A549 (cell line): Measurements from ENCODE around the gene FGFR1OP2. TPM values are rescaled to one million over a fixed set of nuclear protein-coding genes. Genes with fewer than 3 reads are reported as not detected.

Source experiments
- ATAC-seq, 2 experiments: fragments of 200-7000 bp in 1 of 2; fragments of >200 bp in 1 of 2; cut with Nextera tagmentation in 1 of 2; cut with Tn5 transposase in 1 of 2; 3 replicates each; pipeline versions ENCODE4 v1.8.0 to v1.9.1; 2018 to 2020; ENCODE audit warnings: mild to moderate bottlenecking in 1 of 2, moderate library complexity in 1 of 2
- CTCF ChIA-PET: fragments of 300-600 bp; sonication (Branson Sonifier 250); formaldehyde crosslinking; extraction: SDS; loops from one replicate; lab custom pipeline; 2021; ENCODE audit warnings: antibody characterized with exemption, inconsistent platforms; lab: Yijun Ruan, JAX
- POLR2A ChIA-PET: fragments of 350-600 bp; formaldehyde crosslinking; extraction: SDS; loops from one replicate; lab custom pipeline; 2021; ENCODE audit warnings: antibody characterized with exemption, inconsistent platforms; lab: Yijun Ruan, JAX
- DNase-seq, 2 experiments: peaks; one replicate each; pipeline versions ENCODE4 v3.0.0 to v3.0.0-alpha.2; 2011 to 2016; ENCODE audit warnings: low read depth in 1 of 2, low spot score in 1 of 2
- FAIRE-seq: peaks from 2 replicates; lab custom pipeline; 2011; peaks lifted over from hg19 to GRCh38; lab: Jason Lieb, UNC
- H3K27ac ChIP-seq, 2 experiments: fragments of >200 bp; sonication (Bioruptor Twin); formaldehyde crosslinking; 3 replicates each; pipeline ENCODE4 v1.5.1; 2016 to 2017
- H3K4me1 ChIP-seq: fragments of >200 bp; sonication (Bioruptor Twin); formaldehyde crosslinking; 3 replicates; pipeline ENCODE4 v1.6.1; 2016
- H3K4me2 ChIP-seq: fragments of >200 bp; sonication (Bioruptor Twin); formaldehyde crosslinking; 3 replicates; pipeline ENCODE4 v1.6.1; 2016
- H3K4me3 ChIP-seq: fragments of >200 bp; sonication (Bioruptor Twin); formaldehyde crosslinking; 3 replicates; pipeline ENCODE4 v1.5.1; 2016
- H3K9me3 ChIP-seq: fragments of >200 bp; sonication (Bioruptor Twin); formaldehyde crosslinking; 3 replicates; pipeline ENCODE4 v1.6.1; 2016
- ATOH8 ChIP-seq: fragments of 250-450 bp; sonication (Bioruptor Pico); IDR thresholded peaks from 2 replicates; pipeline ENCODE4 v1.5.0; 2020; ENCODE audit warnings: low read depth, mild to moderate bottlenecking, moderate library complexity
- BCL3 ChIP-seq: fragments of >200 bp; sonication (Bioruptor Twin); formaldehyde crosslinking; IDR thresholded peaks from 3 replicates; pipeline ENCODE4 v1.6.1; 2016
- CBX2 ChIP-seq: fragments of 200-600 bp; sonication (generic); IDR thresholded peaks from 2 replicates; pipeline ENCODE4 v1.6.1; 2016; ENCODE audit warnings: low read depth, mild to moderate bottlenecking, borderline replicate concordance
- CBX8 ChIP-seq: fragments of 200-600 bp; sonication (generic); IDR thresholded peaks from 2 replicates; pipeline ENCODE4 v1.6.1; 2016
- CEBPB ChIP-seq, 2 experiments: fragments of >200 bp in 1 of 2; sonication (Bioruptor Twin) in 1 of 2; formaldehyde crosslinking in 1 of 2; IDR thresholded peaks; 2 replicates each; pipeline ENCODE4 v1.6.1; 2012 to 2016
- CHD2 ChIP-seq: fragments of 150-350 bp; IDR thresholded peaks from 2 replicates; pipeline ENCODE4 v1.6.1; 2014; ENCODE audit warnings: low read length; ENCODE audit not compliant: partially characterized antibody
- EHMT2 ChIP-seq: fragments of 200-600 bp; sonication (generic); IDR thresholded peaks from 2 replicates; pipeline ENCODE4 v1.6.1; 2016; ENCODE audit warnings: antibody characterized with exemption, low read depth, mild to moderate bottlenecking, moderate library complexity
- ELK1 ChIP-seq: fragments of 150-350 bp; IDR thresholded peaks from 2 replicates; pipeline ENCODE4 v1.6.1; 2014; ENCODE audit warnings: low read depth, mild to moderate bottlenecking, low read length
- ESRRA ChIP-seq: fragments of 150-350 bp; IDR thresholded peaks from 2 replicates; pipeline ENCODE4 v1.6.1; 2014; ENCODE audit warnings: mild to moderate bottlenecking, low read length, borderline replicate concordance
- FOSB ChIP-seq: fragments of 250-450 bp; sonication (Bioruptor Pico); IDR thresholded peaks from 2 replicates; pipeline ENCODE4 v1.5.0; 2020; ENCODE audit warnings: mild to moderate bottlenecking, moderate library complexity
- FOSL2 ChIP-seq, 2 experiments: fragments of 450-650 bp in 1 of 2; fragments of >200 bp in 1 of 2; sonication (Bioruptor Twin) in 1 of 2; formaldehyde crosslinking; IDR thresholded peaks; 2 replicates each; pipeline versions ENCODE4 v1.5.0 to v1.6.1; 2016 to 2020; ENCODE audit warnings: mild to moderate bottlenecking in 1 of 2, moderate library complexity in 1 of 2
- GATA3 ChIP-seq: IDR thresholded peaks from 2 replicates; pipeline ENCODE4 v1.6.1; 2012; ENCODE audit warnings: borderline replicate concordance
- HEYL ChIP-seq: fragments of 250-450 bp; sonication (Bioruptor Pico); IDR thresholded peaks from 2 replicates; pipeline ENCODE4 v1.8.0; 2021; ENCODE audit warnings: mild to moderate bottlenecking, moderate library complexity
- HMGXB4 ChIP-seq: fragments of 250-450 bp; sonication (Bioruptor Pico); IDR thresholded peaks from 2 replicates; pipeline ENCODE4 v1.5.0; 2021; ENCODE audit warnings: mild to moderate bottlenecking, moderate library complexity, borderline replicate concordance
- HOXA7 ChIP-seq: fragments of 250-450 bp; sonication (Bioruptor Pico); IDR thresholded peaks from 2 replicates; pipeline ENCODE4 v1.5.0; 2020; ENCODE audit warnings: mild to moderate bottlenecking, moderate library complexity
- HOXB13 ChIP-seq: fragments of 250-450 bp; sonication (Bioruptor Pico); IDR thresholded peaks from 2 replicates; pipeline ENCODE4 v1.5.0; 2020; ENCODE audit warnings: low read depth, mild to moderate bottlenecking, moderate library complexity
- HOXB5 ChIP-seq: fragments of 250-450 bp; sonication (Bioruptor Pico); IDR thresholded peaks from 2 replicates; pipeline ENCODE4 v1.5.0; 2020; ENCODE audit warnings: mild to moderate bottlenecking, moderate library complexity
- KDM5A ChIP-seq: fragments of 200-600 bp; sonication (generic); IDR thresholded peaks from 2 replicates; pipeline ENCODE4 v1.6.1; 2016; ENCODE audit warnings: antibody characterized with exemption, mild to moderate bottlenecking
- MAFK ChIP-seq: fragments of 450-650 bp; IDR thresholded peaks from 2 replicates; pipeline ENCODE4 v1.6.1; 2014; ENCODE audit not compliant: partially characterized antibody
- MAZ ChIP-seq: fragments of 150-350 bp; IDR thresholded peaks from 2 replicates; pipeline ENCODE4 v1.6.1; 2014; ENCODE audit warnings: antibody characterized with exemption, low read depth, low read length, borderline replicate concordance
- MYC ChIP-seq: IDR thresholded peaks from 2 replicates; pipeline ENCODE4 v1.6.1; 2012; ENCODE audit warnings: mild to moderate bottlenecking, inconsistent platforms, low read length, improper control_type of control experiment, borderline replicate concordance
- NR3C1 ChIP-seq: fragments of >200 bp; sonication (Bioruptor Twin); formaldehyde crosslinking; IDR thresholded peaks from 3 replicates; pipeline ENCODE4 v1.6.1; 2017
- RCOR1 ChIP-seq: fragments of 150-350 bp; IDR thresholded peaks from 2 replicates; pipeline ENCODE4 v1.6.1; 2014; ENCODE audit warnings: antibody characterized with exemption, low read length, low read depth
- RNF2 ChIP-seq: fragments of 200-600 bp; sonication (generic); IDR thresholded peaks from 2 replicates; pipeline ENCODE4 v1.6.1; 2016; ENCODE audit warnings: low read depth, mild to moderate bottlenecking, antibody characterized with exemption, moderate library complexity, borderline replicate concordance
- SMC3 ChIP-seq: fragments of >200 bp; sonication (Bioruptor Twin); formaldehyde crosslinking; IDR thresholded peaks from 3 replicates; pipeline ENCODE4 v1.6.1; 2018; ENCODE audit warnings: inconsistent platforms
- TFCP2L1 ChIP-seq: fragments of 250-450 bp; sonication (Bioruptor Pico); IDR thresholded peaks from 2 replicates; pipeline ENCODE4 v1.5.0; 2021; ENCODE audit warnings: mild to moderate bottlenecking
- TP53 ChIP-seq: fragments of 250-450 bp; sonication (Bioruptor Pico); IDR thresholded peaks from 2 replicates; pipeline ENCODE4 v1.5.0; 2021; ENCODE audit warnings: mild to moderate bottlenecking, moderate library complexity
- ZC3H11A ChIP-seq: fragments of 450-650 bp; IDR thresholded peaks from 2 replicates; pipeline ENCODE4 v1.6.1; 2014; ENCODE audit warnings: antibody characterized with exemption, mild to moderate bottlenecking
- WGBS: methylation state at CpG from one replicate; pipeline ENCODE4 v1.1.6; 2017; ENCODE audit errors: missing lambda C conversion rate; 5-methylcytosine and 5-hydroxymethylcytosine counted together
- polyA plus RNA-seq, 4 experiments: library from polyadenylated mRNA; depleted of rRNA in 3 of 4; stranded (reverse); fragments of >200 nt; fragmentation: RNase III in 1 of 4; extraction: RNeasy Plus Mini Kit Qiagen cat#74134 plus additional on column Dnase treatment in 1 of 4; gene quantifications; 2 replicates in 3 of 4; 3 replicates in 1 of 4; pipeline ENCODE4 v1.2.3, GENCODE V29; 2011 to 2017

FGFR1OP2 gene
- polyA plus RNA-seq, 2 of the 4 experiments (the other 2 are of a cell fraction): 36.3 to 51.1 TPM

GRCh38 chr12:26971963-26972362 lies 33.7 kb downstream of the FGFR1OP2 start:
- 72% methylated on average over 2 of the region's 2 CpGs for WGBS
- CTCF ChIA-PET: interaction anchor here (1.0 kb wide), 1 partner anchor 26 kb away, joined by 3 read pairs; no protein-coding TSS in a partner anchor
- FAIRE-seq (no peak), ATAC-seq (no peak), DNase-seq (no peak)
- Histone ChIP-seq H3K9me3 (no peaks in the 10 kb centered on the region), H3K4me3 (no peak overlapping the region), H3K4me2 (no peak overlapping the region), H3K4me1 (no peaks in the 10 kb centered on the region), H3K27ac (no peak overlapping the region)
- POLR2A ChIA-PET: no interaction called here
- TF ChIP-seq ATOH8 (CRISPR knock-in tag) (no peak), ZC3H11A (no peak), HMGXB4 (CRISPR knock-in tag) (0 out of 2 replicates have a peak, but pooled peaks have one; percentile 18)

GRCh38 chr12:26976687-26977086 lies 38.4 kb downstream of the FGFR1OP2 start:
- ATAC-seq: no peak

GRCh38 chr12:26978801-26979200 lies 40.5 kb downstream of the FGFR1OP2 start:
- POLR2A ChIA-PET: interaction anchor here (0.6 kb wide), 1 partner anchor 59 kb away, joined by 4 read pairs; no protein-coding TSS in a partner anchor
- TF ChIP-seq FOSB (CRISPR knock-in tag): no peak
- no peak for TF ChIP-seq HOXA7 (CRISPR knock-in tag)
- no peak for TF ChIP-seq SMC3
- TF ChIP-seq MAZ: no peak
- no peak for TF ChIP-seq RNF2
- no peak for TF ChIP-seq GATA3
- no peak for TF ChIP-seq EHMT2
- TF ChIP-seq TP53: no peak
- TF ChIP-seq ZC3H11A: no peak
- TF ChIP-seq RCOR1: no peak
- no peak for TF ChIP-seq HMGXB4 (CRISPR knock-in tag)
- TF ChIP-seq ELK1: no peak
- no peak for TF ChIP-seq HOXB5 (CRISPR knock-in tag)
- no peak for TF ChIP-seq ESRRA
- TF ChIP-seq TFCP2L1 (CRISPR knock-in tag): no peak

More at GRCh38 chr12:26976687-26977086, 38.4 kb downstream of the FGFR1OP2 start:
- 94% methylated on average over 2 of the region's 2 CpGs for WGBS
- TF ChIP-seq MAFK (no peak), BCL3 (no peak), CEBPB (IDR thresholded peaks at IDR 0.05) (no peak), ATOH8 (CRISPR knock-in tag) (no peak), NR3C1 (no peak), MYC (no peak), CHD2 (no peak), CBX2 (no peak), KDM5A (no peak), GATA3 (no peak), HOXB13 (CRISPR knock-in tag) (no peak), CBX8 (no peak), FOSL2 (IDR thresholded peaks at IDR 0.05) (no peak), FOSL2 (CRISPR knock-in tag; IDR thresholded peaks at IDR 0.05) (no peak), HEYL (CRISPR knock-in tag) (no peak), EHMT2 (no peak)
- ChIA-PET POLR2A (no interaction called here), CTCF (interaction anchor here (0.9 to 1.0 kb wide), 2 partner anchors 39 to 330 kb away, joined by 3 read pairs; no protein-coding TSS in a partner anchor)
- H3K4me1 ChIP-seq: no peaks in the 10 kb centered on the region
- no peak overlapping the region for H3K4me2 ChIP-seq
- no peaks in the 10 kb centered on the region for H3K9me3 ChIP-seq
- no peak overlapping the region for H3K4me3 ChIP-seq
- DNase-seq: no peak
- no peak for FAIRE-seq
- no peak overlapping the region for H3K27ac ChIP-seq

More at GRCh38 chr12:26978801-26979200, 40.5 kb downstream of the FGFR1OP2 start:
- CTCF ChIA-PET: no interaction called here
- ATAC-seq: no peak
- WGBS: 82% methylated on average over 1 of the region's 1 CpG
- Histone ChIP-seq H3K9me3 (no peaks in the 10 kb centered on the region), H3K27ac (no peak overlapping the region), H3K4me2 (no peak overlapping the region), H3K4me3 (no peak overlapping the region), H3K4me1 (no peaks in the 10 kb centered on the region)
- DNase-seq: no peak
- FAIRE-seq: no peak
